Measurements from ENCODE around the gene PROK2.

- no peak for TF ChIP-seq CTCF (conservative IDR thresholded peaks at IDR 0.05; ENCODE audit: low read length)
- TF ChIP-seq EZH2phosphoT487 (IDR thresholded peaks at IDR 0.05; ENCODE audit: borderline replicate concordance): no peak
Measured at GRCh38 chr3:71821116-71821515, 36.2 kb upstream of the PROK2 start.
